ENCODE measurements around the gene TCERG1.

TCERG1 gene

GRCh38 chr5:146475906-146476305 lies 28.8 kb downstream of the TCERG1 start:
- TF ChIP-seq, protein P1, sequence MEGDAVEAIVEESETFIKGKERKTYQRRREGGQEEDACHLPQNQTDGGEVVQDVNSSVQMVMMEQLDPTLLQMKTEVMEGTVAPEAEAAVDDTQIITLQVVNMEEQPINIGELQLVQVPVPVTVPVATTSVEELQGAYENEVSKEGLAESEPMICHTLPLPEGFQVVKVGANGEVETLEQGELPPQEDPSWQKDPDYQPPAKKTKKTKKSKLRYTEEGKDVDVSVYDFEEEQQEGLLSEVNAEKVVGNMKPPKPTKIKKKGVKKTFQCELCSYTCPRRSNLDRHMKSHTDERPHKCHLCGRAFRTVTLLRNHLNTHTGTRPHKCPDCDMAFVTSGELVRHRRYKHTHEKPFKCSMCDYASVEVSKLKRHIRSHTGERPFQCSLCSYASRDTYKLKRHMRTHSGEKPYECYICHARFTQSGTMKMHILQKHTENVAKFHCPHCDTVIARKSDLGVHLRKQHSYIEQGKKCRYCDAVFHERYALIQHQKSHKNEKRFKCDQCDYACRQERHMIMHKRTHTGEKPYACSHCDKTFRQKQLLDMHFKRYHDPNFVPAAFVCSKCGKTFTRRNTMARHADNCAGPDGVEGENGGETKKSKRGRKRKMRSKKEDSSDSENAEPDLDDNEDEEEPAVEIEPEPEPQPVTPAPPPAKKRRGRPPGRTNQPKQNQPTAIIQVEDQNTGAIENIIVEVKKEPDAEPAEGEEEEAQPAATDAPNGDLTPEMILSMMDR (IDR thresholded peaks at IDR 0.05), result no peak

- TF ChIP-seq, protein P1 (IDR thresholded peaks at IDR 0.05), result no peak
Measured at GRCh38 chr5:146482775-146483174, 35.6 kb downstream of the TCERG1 start.

- TF ChIP-seq, protein P1 (IDR thresholded peaks at IDR 0.05), result no peak
Measured at GRCh38 chr5:146484714-146485391, 37.7 kb downstream of the TCERG1 start.

DNA sequence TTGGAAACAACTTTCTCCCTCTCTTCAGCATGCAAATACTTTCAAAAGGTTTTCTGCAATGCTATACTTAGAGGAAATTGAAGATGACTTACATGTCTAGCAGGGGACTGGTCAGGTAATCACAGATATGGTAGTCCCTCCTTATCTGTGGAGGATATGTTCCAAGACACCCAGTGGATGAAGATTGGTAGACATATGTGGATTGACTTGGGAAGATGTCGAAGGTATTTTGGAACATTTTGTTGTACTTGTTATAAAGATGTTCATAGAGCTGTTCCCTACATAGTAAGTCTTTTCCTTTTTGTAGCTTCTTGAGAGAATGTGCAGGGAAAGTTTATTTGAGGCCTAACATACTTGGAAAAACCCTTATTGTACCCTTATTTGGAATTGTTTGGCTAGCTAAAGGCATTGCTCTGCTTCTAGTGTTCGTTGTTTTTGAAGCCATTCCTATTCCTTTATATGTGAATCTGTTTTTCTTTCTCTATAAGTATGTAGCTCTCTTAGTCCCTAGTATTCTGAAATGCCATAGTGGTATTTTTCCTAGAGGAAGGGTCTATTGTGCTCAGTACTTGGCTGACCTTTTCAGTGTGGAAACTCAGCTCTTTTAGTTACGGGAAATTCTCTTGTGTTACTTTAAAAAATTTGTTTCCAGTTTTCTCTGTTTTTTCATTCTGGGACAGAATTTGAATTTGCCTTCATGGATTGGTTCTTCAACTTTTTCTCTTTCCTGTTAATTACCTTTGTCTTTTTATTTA lies 43.1 kb downstream of the TCERG1 start:
- TF ChIP-seq, protein P1 (IDR thresholded peaks at IDR 0.05), result no peak

- TF ChIP-seq, protein P1 (IDR thresholded peaks at IDR 0.05), result no peak
Measured at GRCh38 chr5:146494656-146495055, 47.5 kb downstream of the TCERG1 start.

GRCh38 chr5:146499680-146500079 lies 52.5 kb downstream of the TCERG1 start:
- TF ChIP-seq, protein P1 (IDR thresholded peaks at IDR 0.05), result no peak

DNA sequence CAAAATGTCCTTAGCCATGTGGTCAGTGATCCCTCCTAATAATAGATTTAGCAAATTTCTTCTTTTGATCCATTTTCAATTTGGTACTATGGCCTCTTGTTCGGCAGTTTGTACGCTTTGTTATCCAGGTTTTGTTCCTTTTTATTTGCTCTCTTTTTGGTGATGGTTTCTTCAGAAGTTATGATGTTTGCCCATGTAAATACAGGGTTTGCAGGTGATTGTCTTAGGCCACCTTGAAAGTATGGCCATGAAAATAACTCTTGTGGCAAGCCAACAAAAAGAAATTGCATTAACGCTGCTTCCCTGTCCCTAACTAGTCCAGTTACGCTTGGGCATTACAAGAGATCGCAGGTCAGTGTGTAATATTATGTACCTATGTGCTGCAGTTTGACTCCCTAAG lies 60.3 kb downstream of the TCERG1 start:
- TF ChIP-seq, protein P1 (IDR thresholded peaks at IDR 0.05), result no peak

Measured in LNCAP (cell line).